ENCODE data around the gene SORCS2.
"Not testable (repeated sequence)": the region's sequence is repeated elsewhere in the genome, so short reads cannot be mapped to it uniquely, and the experiment has no call there.

The SORCS2 gene

DNA sequence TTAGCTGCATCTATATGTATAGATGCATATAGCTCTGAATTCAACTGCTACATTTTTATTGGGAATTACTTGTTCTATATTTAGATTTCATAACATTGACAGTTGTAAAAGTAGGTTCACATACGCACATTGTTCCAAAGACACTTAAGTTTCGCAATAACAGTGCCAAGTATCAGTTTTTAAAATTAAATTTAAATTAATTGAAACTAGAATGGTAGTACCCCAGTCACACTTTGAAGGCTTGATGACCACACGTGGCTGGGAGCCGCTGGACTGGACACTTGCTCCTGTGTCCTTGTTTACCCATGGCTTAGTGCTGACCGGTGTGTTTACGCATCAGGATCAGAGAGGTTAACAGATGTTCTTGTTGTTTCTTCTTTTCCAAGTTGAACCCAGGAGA is 383.1 kb downstream of the SORCS2 start:
- no peak for DNase-seq

- not testable (repeated sequence) for DNase-seq
These were observed 385.2 kb downstream of the SORCS2 start for GRCh38 chr4:7577361-7578039.

DNA sequence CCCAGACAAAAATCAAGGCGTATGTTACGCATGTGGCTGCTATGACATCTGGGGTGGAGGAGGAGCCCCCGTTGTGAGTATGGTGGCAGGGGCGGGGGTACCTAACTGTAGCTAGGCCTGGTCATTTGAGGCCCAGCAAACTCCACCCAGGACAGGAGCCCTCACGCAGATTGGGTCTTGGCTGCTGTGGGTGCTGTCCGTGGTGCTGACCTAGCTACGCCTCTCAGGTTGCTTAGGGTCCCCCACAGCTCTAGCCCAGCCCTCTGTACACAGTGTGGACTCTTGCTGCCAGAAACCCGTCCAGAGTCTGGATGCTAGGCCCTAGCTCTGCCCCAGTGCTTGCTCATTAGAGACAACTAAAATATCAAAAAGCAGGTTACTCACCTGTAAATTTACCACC is 389.1 kb downstream of the SORCS2 start:
- DNase-seq, result no peak

- DNase-seq, result no peak
These were observed 390.2 kb downstream of the SORCS2 start for GRCh38 chr4:7582313-7583097.

- no peak for DNase-seq
These were observed 391.8 kb downstream of the SORCS2 start for GRCh38 chr4:7584098-7584497.

GRCh38 chr4:7584606-7585159 is 392.3 kb downstream of the SORCS2 start:
- no peak for DNase-seq

DNA sequence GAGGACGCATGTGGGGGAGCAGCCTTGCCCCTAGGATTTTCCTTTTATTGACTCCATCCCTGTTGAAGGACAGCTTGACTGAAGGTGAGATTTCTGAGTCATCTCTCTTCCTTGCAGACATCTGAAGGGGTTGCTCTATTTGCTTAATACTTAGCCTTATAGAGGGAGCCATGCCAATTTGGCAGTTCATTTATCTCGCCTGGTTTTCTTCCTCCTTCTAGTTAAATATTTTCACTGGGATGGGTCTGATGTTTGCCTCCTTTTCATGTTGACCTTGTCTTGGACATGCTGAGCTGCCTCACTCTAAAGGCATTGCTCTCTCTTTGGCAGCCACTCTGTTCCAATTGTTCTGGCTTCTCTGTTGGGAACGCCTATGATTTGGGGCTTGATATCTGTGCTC is 393.4 kb downstream of the SORCS2 start:
- DNase-seq, result no peak

GRCh38 chr4:7587433-7588405 is 395.4 kb downstream of the SORCS2 start:
- DNase-seq, result peak; percentile 84

GRCh38 chr4:7590189-7590588 is 397.9 kb downstream of the SORCS2 start:
- DNase-seq, result no peak

DNA sequence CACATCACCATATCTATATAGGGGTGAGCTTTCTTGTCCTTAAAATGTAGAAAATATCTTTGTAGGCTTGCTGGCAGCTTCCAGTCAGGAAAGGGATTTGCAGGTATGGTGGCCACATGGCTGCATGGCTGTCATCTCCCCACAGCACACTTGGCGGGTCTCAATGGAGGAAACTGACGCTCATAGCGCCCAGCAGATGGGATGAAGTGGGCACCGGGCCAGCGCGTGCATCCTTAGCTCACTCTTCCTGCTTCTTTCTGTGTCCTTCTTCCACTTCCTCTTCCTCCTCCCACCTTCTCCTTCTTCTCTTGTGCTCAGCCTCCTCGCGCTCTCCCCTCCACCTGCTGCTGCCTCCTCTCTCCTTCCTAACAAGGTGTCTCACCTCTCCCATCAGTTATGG is 398.6 kb downstream of the SORCS2 start:
- no peak for DNase-seq

GRCh38 chr4:7591409-7592053 is 399.2 kb downstream of the SORCS2 start:
- DNase-seq, result no peak

GRCh38 chr4:7593646-7594412 is 401.5 kb downstream of the SORCS2 start:
- DNase-seq, result peak; percentile 61

DNA sequence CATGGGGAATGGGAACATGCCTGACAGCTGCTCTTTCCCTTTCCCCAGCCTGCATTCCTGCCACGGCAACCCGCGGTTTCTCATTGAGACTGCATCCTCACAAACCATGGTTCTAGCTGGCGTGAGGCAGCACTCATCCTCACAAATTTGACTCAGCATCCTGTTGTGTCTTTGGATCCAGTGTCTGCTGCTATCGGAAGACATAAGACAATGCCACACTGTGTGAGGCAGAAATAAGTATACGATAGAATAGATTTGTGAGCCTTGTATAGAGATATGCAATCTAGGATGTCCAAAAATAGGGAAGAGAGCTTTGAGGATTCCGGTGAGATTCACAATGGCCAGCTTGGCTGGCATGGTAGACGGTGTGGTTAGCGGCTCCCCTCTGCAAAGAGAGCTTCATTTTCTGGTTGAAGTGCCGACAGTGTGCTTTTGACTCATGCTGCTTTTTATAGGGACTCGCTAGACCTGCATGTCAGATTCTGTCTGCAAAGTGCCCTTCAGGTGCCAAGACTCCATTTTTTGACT is 403.7 kb downstream of the SORCS2 start:
- DNase-seq, result peak; percentile 24

- DNase-seq, result no peak
These were observed 404.7 kb downstream of the SORCS2 start for GRCh38 chr4:7596918-7597606.

DNA sequence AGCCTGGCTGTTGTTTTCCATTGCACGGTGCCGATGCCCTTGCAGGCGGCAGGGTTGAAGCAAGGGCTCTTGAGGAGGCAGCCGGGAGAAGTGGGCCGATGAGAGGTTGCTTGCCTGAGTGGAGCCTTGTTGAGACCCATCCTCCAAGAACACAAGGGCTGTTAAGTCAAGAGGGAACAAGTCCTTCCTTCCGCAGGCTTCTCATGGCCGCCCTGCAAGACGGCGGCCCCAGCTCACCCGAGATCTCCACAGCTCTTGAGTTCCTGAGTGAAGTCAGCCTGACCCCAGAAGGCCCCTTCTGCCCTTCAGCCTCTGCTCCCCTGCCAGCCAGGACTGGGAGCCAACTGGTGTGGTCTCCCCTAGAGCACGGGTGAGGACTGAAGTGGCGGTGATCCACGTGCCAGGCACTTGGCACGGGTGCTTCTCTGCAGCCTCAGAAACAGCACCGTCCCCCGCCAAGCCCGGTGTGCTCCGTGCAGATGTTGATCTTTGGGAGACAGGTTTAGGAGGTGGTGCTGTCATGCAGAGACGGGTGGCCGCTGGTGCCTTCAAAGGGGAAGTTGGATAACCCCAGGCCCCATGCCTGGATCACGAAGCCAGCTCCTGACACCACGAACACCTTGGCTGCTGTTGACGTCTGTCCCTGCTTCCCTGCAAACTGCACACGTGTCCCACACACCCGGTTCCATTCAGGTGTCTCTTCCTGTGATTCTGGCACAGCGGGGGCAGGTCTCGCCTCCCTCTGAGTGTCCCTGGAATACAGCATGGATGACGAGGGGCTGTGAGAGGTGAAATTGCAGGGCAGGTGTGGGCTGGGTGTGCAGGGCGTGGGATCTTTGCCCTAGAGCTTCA is 406.8 kb downstream of the SORCS2 start:
- peak; percentile 92 for DNase-seq

DNA sequence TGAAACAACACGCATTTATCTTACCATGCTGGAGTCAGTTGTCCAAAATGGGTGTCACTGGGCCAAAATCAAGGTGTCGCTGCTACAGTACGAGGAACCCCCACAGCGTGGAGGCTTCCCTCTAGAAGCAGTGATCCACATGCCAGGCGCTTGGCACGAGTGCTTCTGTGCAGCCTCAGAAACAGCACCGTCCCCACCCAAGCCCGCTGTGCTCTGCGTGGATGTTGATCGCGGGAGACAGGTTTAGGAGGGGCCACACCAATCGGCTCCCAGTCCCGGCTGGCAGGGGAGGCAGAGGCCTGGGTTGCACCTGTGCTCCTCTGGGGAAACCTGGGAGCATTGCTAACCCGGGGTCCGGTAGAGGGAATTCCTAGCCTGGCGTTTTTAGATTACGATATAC is 407.9 kb downstream of the SORCS2 start:
- DNase-seq, result no peak

DNA sequence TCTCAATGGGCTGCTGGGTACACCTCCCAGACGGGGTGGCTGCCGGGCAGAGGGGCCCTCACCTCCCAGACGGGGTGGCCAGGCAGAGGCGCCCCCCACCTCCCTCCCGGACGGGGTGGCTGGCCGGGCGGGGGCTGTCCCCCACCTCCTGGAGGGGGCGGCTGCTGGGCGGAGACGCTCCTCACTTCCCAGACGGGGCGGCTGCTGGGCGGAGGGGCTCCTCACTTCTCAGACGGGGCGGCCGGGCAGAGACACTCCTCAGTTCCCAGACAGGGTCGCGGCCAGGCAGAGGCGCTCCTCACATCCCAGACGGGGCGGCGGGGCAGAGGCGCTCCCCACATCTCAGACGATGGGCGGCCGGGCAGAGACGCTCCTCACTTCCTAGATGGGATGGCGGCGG is 409.8 kb downstream of the SORCS2 start:
- DNase-seq, result not testable (repeated sequence)

DNA sequence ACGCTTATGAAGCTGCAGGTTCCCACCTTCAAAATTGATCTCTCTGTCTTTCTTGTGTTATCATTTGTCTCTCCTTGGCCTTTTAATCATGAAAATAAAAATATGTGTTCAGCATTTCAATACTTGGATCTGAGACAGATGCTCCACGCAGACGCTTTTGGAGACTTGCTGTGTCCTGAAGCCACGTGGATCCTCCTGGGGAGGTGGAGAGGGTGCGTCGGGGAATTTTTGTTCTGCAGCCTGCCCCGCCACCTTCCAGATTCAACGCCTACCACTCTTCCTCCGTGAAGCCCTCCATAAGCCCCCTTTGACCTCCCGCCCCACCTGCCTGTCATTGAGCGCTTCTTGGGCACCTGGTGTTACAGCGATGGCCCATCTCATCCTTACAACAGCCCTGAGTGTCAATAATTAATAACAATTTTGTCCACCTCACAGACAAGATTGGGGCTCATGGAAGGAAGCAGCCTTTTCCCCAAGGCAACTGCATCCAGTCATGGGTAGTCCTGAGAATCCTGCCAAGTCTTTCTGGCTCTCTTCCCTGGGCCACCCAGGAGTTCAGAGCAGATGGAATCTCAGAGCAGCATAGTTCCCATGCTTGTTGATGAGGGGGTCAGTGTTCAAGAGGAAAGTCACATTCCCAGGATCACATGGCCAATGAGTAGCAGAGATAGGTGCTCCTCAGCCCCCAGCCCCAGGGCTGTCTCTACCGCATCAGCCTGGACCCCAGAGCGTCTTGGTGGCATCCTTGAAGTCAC is 415.0 kb downstream of the SORCS2 start:
- DNase-seq, result no peak

DNA sequence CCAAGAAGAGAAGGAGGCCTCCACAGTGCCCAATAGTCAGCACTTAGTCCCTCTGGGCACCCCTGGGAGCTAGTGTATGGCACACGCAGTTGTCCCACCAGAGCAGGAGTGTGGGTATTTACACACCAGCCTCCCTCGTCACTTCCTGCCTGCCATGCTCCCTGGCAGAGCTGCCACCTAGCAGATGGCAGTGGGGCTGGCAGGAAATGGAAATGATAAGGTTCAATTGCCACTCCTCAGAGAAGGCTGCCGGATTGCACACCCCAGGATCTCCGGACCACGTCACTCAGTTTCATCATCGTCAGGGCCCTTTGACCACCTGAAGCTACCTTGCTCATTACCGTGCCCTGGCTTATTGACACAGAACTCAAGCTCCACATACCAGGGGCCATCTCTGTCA is 415.7 kb downstream of the SORCS2 start:
- DNase-seq, result no peak

Measured in DMS79 (cell line).